ENCODE data around the gene ATP8A2.

Gene ATP8A2

DNA sequence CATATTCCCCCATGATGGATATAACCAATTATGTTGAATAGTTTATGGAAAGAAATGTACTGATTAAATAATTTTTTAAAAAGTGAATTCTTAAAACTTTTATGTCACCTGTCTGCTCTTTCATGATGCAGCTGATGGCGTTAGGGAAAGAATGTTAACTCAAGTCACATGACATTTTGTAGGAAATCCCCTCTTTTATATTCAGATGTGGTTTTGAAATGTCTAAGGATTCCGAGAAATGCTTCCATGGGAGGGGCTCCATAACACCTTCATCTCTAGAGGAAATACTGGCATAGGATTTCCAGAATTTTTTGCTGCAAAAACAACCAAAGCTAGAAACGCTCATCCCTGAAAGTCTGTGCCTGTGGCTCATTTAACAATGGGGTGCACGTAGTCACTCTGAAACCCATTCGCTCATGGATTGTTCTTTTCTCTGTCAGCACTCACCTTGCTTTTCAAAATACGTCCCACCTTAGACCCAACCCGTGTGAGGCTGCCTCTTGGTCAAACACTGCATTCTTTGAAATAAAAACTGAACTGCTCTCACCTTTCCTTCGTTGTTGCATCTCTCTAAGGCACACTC, 391.1 kb downstream of the ATP8A2 start:
- TF ChIP-seq, protein P1, sequence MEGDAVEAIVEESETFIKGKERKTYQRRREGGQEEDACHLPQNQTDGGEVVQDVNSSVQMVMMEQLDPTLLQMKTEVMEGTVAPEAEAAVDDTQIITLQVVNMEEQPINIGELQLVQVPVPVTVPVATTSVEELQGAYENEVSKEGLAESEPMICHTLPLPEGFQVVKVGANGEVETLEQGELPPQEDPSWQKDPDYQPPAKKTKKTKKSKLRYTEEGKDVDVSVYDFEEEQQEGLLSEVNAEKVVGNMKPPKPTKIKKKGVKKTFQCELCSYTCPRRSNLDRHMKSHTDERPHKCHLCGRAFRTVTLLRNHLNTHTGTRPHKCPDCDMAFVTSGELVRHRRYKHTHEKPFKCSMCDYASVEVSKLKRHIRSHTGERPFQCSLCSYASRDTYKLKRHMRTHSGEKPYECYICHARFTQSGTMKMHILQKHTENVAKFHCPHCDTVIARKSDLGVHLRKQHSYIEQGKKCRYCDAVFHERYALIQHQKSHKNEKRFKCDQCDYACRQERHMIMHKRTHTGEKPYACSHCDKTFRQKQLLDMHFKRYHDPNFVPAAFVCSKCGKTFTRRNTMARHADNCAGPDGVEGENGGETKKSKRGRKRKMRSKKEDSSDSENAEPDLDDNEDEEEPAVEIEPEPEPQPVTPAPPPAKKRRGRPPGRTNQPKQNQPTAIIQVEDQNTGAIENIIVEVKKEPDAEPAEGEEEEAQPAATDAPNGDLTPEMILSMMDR (IDR thresholded peaks at IDR 0.05): no peak

DNA sequence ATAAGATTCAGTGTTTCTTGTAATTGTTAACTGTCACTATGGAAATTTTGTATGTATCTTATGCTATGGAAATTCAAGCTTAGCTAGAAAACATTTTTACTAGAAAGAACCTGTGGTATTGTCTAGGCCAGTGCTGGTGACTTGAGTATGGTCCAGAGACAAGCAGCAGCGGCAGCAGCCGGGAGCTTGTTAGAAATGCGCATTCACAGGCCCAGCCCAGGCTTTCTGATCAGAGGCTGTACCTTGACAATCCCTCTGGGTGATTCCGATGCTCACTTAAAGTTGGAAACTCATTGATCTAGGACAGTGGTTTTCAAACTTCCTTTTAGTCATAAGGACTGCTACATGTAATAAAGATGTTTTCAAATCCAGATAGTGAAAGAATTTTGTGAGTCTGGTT, 392.6 kb downstream of the ATP8A2 start:
- TF ChIP-seq, protein P1 (IDR thresholded peaks at IDR 0.05): no peak

DNA sequence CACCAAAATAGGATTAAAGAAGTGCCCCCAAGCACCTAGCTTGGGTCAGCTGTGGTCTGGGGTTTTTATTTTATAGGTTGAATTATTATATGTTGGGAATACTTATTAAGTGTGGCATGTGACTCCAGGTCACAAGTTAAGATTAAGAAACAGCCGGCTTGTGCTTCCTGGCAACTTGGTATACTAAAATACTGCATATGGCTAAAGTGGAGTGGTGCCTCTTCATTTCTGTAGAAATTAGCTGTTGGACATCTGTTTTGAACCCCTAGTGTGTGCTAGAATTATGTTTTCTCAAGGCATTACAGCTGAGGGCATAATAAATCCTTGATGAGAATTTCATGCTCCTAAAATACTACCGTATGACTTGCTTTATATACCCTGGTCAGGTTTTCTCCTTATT, 393.5 kb downstream of the ATP8A2 start:
- TF ChIP-seq, protein P1 (IDR thresholded peaks at IDR 0.05): no peak

DNA sequence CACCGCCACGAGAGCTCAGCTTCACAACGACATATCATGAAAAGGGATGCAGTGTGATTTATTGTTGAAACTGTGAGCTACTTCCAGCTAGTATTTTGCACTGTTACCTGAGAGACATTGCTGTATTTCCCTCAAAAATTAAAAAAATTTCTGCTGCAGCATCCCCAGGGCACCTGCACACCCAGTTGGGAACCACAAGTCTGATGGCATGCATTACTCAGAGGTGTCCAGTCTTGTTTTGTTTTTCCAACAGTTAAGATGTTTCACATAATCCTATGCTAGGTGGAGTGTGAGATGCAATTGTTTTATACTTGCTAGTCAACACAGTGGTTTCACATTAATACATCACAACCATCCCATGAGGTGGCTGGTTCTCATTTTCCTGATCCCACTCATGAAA, 394.8 kb downstream of the ATP8A2 start:
- TF ChIP-seq, protein P1 (IDR thresholded peaks at IDR 0.05): no peak

DNA sequence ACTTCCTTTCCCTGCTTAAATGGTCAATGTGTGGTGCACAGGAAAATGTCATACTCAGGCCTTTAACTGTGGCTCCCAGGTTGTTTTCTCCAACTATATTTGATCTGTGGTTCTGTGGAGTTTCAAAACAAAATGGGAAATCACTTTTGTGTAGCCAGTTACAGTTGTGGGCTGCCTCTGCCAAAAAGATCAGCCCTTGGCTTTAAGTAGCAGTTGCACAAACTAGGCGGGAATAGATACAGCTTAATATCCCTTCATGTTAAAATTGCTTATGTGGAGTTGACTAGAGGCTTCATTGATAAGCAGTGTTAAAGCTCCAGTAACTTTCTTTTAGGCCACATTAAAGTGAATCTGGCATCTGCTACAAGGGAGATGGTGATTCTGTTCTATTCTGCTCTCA, 395.2 kb downstream of the ATP8A2 start:
- TF ChIP-seq, protein P1 (IDR thresholded peaks at IDR 0.05): no peak

DNA sequence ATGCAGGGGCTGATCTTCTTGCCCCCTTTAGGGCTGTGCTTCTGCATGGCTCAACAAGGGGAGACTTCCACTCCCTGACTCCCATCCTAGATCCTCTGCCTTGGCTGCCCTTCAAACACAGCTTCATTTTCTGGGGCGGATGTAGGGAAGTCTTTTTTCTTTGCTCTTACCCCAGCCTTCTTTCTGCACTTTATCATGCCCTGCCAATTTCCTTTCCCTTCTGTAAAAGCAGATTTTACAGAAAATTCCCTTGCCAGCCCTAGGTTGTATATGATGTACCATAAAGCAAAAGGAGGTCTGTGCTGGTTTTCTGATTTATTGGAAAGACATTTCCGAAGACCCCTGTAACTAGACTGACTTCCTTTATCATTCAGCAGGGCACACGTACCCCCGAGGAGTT, 396.6 kb downstream of the ATP8A2 start:
- TF ChIP-seq, protein P1 (IDR thresholded peaks at IDR 0.05): no peak

DNA sequence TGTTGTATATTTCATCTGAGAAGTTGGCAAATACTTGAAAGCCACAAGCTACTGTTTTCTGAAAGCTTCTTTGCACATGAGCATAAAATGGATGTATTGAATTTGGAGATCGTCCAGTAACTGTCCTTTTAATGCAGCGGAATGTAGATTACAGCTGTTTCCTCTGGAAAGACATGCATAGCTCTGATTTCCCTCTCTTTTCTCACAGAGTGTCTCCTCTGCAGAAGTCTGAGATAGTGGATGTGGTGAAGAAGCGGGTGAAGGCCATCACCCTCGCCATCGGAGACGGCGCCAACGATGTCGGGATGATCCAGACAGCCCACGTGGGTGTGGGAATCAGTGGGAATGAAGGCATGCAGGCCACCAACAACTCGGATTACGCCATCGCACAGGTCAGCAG, 397.1 kb downstream of the ATP8A2 start:
- TF ChIP-seq, protein P1 (IDR thresholded peaks at IDR 0.05): no peak

DNA sequence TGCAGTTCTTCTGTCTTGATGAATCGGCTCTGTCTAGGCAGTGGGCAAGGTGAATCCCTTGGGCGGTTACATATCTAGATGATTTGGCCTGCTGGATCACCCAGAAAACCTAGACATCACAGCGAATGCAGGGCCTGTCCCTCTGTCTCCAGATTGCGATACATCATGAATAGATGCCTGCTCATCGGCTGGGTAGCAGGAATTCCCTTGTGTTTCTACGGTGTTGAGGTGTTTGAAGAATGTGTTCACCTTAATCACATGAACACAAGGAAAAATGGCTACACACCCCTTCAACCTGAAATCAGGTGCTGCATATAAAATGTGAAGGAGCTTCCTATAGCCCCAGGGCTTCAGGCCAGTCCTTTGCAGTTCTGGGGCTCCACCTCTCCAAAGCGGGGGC, 398.8 kb downstream of the ATP8A2 start:
- TF ChIP-seq, protein P1 (IDR thresholded peaks at IDR 0.05): no peak

Measured in LNCAP (cell line).